Osteoblast (primary cell): ENCODE data around the gene HMGB3. TPM values are rescaled to one million over a fixed set of nuclear protein-coding genes. Genes with fewer than 3 reads are reported as not detected.

ENCODE experiments used
- DNase-seq: peaks from one replicate; pipeline ENCODE4 v3.0.0; 2011; ENCODE audit warnings: low spot score, mixed read lengths; ENCODE audit not compliant: insufficient read length; ENCODE audit errors: missing footprints
- H2AFZ ChIP-seq: 2 replicates; pipeline ENCODE4 v1.6.0; 2011; ENCODE audit warnings: mild to moderate bottlenecking, low read length
- H3K27ac ChIP-seq: 2 replicates; pipeline ENCODE4 v1.5.1; 2011; ENCODE audit warnings: mild to moderate bottlenecking, low read depth, low read length, moderate library complexity
- H3K27me3 ChIP-seq: 2 replicates; pipeline ENCODE4 v1.6.0; 2012; ENCODE audit warnings: mild to moderate bottlenecking, control low read depth, inconsistent platforms, low read length, moderate library complexity; ENCODE audit not compliant: insufficient read depth
- H3K36me3 ChIP-seq: 2 replicates; pipeline ENCODE4 v1.5.1; 2011; ENCODE audit warnings: mild to moderate bottlenecking, low read length, control low read depth, moderate library complexity; ENCODE audit not compliant: insufficient read depth
- H3K4me1 ChIP-seq: 2 replicates; pipeline ENCODE4 v1.5.1; 2011; ENCODE audit warnings: mild to moderate bottlenecking, low read length, control low read depth, moderate library complexity; ENCODE audit not compliant: insufficient read depth
- H3K4me2 ChIP-seq: 2 replicates; pipeline ENCODE4 v1.6.0; 2011; ENCODE audit warnings: mild to moderate bottlenecking, low read length; ENCODE audit not compliant: insufficient read depth
- H3K4me3 ChIP-seq: fragments of 200-600 bp; sonication (generic); 3 replicates; pipeline ENCODE4 v1.5.1; 2012; ENCODE audit warnings: mild to moderate bottlenecking, low read length, inconsistent platforms; ENCODE audit not compliant: insufficient read depth
- H3K79me2 ChIP-seq: 2 replicates; pipeline ENCODE4 v1.6.0; 2012; ENCODE audit warnings: mild to moderate bottlenecking, low read length, control low read depth, inconsistent platforms; ENCODE audit not compliant: insufficient read depth
- H3K9me3 ChIP-seq: 2 replicates; pipeline ENCODE4 v1.5.1; 2011; ENCODE audit warnings: low read depth, low read length, control low read depth
- H4K20me1 ChIP-seq: 2 replicates; pipeline ENCODE4 v1.6.0; 2012; ENCODE audit warnings: mild to moderate bottlenecking, low read length, control low read depth; ENCODE audit not compliant: insufficient read depth
- small RNA-seq: library from RNA; depleted of rRNA; stranded (forward); fragments of <200 nt; gene quantifications from one replicate; pipeline ENCODE3, GENCODE V24; 2012
- total RNA-seq: library from RNA; depleted of rRNA; stranded (reverse); fragments of >200 nt; gene quantifications from 2 replicates; pipeline ENCODE4 v1.2.3, GENCODE V29; 2012
- TF ChIP-seq, protein P1 (sequence below): IDR thresholded peaks from 2 replicates; pipeline ENCODE4 v1.5.1; 2011; ENCODE audit warnings: mild to moderate bottlenecking, low read depth, low read length, moderate library complexity; ENCODE audit errors: extremely low read depth

HMGB3 gene
- total RNA-seq, 1 donor, result 10.5 TPM

DNA sequence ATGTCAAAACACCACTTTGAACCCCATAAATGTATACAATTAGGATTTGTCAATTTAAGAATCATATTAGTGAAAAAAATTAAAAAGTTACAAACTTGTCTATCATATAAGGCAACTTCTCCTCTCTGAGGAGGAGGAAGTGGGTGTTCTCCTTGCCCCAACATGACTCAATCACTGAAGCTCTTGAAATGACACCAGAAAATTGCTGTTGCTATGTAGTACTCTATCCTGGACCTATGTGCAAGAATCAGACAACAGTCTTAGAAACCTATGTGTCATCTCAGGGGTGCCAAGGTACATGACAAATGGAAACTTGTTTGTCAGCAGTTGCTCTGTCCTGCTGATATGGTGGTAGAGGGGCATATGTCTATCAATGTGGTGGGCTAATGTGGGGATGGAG is 47.7 kb downstream of the HMGB3 start:
- TF ChIP-seq, protein P1, sequence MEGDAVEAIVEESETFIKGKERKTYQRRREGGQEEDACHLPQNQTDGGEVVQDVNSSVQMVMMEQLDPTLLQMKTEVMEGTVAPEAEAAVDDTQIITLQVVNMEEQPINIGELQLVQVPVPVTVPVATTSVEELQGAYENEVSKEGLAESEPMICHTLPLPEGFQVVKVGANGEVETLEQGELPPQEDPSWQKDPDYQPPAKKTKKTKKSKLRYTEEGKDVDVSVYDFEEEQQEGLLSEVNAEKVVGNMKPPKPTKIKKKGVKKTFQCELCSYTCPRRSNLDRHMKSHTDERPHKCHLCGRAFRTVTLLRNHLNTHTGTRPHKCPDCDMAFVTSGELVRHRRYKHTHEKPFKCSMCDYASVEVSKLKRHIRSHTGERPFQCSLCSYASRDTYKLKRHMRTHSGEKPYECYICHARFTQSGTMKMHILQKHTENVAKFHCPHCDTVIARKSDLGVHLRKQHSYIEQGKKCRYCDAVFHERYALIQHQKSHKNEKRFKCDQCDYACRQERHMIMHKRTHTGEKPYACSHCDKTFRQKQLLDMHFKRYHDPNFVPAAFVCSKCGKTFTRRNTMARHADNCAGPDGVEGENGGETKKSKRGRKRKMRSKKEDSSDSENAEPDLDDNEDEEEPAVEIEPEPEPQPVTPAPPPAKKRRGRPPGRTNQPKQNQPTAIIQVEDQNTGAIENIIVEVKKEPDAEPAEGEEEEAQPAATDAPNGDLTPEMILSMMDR, result no peak
- Histone ChIP-seq H3K4me1 (no peaks in the 10 kb centered on the region), H2AFZ (no peak overlapping the region), H3K4me2 (no peak overlapping the region), H3K4me3 (no peak overlapping the region), H4K20me1 (no peaks in the 10 kb centered on the region), H3K36me3 (no peaks in the 10 kb centered on the region), H3K79me2 (no peaks in the 10 kb centered on the region), H3K9me3 (no peaks in the 10 kb centered on the region), H3K27ac (no peak overlapping the region), H3K27me3 (no peaks in the 10 kb centered on the region)
- no peak for DNase-seq

DNA sequence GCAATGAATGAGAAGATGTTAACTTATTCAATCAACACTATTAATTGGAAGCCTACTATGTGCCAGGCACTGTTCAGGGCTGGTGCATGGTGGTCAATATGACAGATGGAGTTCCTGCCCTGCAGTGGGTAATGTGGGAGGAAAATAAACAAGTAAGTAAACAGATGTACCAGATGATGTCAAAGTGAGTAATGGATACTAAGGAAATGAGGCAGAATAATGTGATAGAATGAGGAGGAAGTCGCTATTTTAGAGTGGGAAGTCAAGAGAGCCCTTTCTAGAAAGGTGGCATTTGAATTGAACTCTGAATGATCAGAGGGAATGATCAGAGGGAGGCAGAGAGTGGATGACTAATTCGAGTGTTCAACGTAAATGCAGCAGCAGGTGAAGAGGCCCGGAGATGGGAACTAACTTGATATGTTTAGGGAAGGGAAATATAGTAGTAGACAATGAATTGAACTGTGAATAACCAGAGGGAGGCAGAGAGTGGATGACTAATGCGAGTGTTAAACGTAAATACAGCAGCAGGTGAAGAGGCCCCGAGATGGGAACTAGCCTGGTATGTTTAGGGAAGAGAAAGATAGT is 48.3 kb downstream of the HMGB3 start:
- H3K4me3 ChIP-seq, result no peak overlapping the region
- no peak overlapping the region for H3K4me2 ChIP-seq
- H3K9me3 ChIP-seq, result no peaks in the 10 kb centered on the region
- no peaks in the 10 kb centered on the region for H3K4me1 ChIP-seq
- TF ChIP-seq, protein P1, result no peak
- H3K27ac ChIP-seq, result no peak overlapping the region
- no peaks in the 10 kb centered on the region for H3K36me3 ChIP-seq
- H4K20me1 ChIP-seq, result no peaks in the 10 kb centered on the region
- H3K27me3 ChIP-seq, result no peaks in the 10 kb centered on the region
- no peak overlapping the region for H2AFZ ChIP-seq
- no peaks in the 10 kb centered on the region for H3K79me2 ChIP-seq
- no peak for DNase-seq

DNA sequence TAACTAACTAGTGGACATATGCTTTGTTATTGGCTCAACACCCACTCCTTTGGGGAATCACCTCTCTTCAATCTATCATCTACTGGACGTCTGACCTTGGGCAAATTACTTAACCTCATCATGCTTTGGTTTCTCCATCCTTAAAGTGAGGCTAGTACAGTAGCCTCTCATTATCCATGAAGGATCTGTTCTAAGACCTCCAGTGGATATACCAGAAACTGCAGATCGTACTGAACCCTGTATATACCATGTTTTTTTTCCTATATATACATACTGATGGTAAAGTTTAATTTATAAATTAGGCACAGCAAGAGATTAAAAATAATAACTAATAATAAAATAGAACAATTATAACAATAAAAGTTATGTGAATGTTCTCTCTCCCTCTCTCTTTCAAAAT is 56.2 kb downstream of the HMGB3 start:
- no peaks in the 10 kb centered on the region for H3K79me2 ChIP-seq
- no peak for DNase-seq
- no peak overlapping the region for H2AFZ ChIP-seq
- TF ChIP-seq, protein P1, result no peak
- no peaks in the 10 kb centered on the region for H3K9me3 ChIP-seq
- no peaks in the 10 kb centered on the region for H3K36me3 ChIP-seq
- H3K27me3 ChIP-seq, result no peaks in the 10 kb centered on the region
- no peak overlapping the region for H3K4me2 ChIP-seq
- H3K4me1 ChIP-seq, result no peaks in the 10 kb centered on the region
- no peak overlapping the region for H3K27ac ChIP-seq
- no peaks in the 10 kb centered on the region for H4K20me1 ChIP-seq
- no peak overlapping the region for H3K4me3 ChIP-seq

Small RNA genes within 50 kb of the gene (small RNA-seq; reads per million reads assigned to genes)
- not detected for gene RNA5SP525
- not detected for gene RNU6-383P
- gene RPL12P50, result not detected

Other genes with a start within 250 kb of the HMGB3 start
- 79.9 and 85.0 TPM in 2 replicates for gene CD99L2, start 84.7 kb upstream of the HMGB3 start, total RNA-seq
- not detected in 2 replicates for gene GPR50, start 193.2 kb downstream of the HMGB3 start, total RNA-seq